HFF-Myc (cell line): ENCODE results near the gene CRY2.

ENCODE experiments used
- DNase-seq: peaks from one replicate; pipeline ENCODE4 v3.0.0-alpha.2; 2011; ENCODE audit warnings: low read depth; ENCODE audit errors: extremely low read depth
- H3K4me3 ChIP-seq: replicated peaks from 2 replicates; pipeline ENCODE4 v1.5.1; 2011; ENCODE audit warnings: low read depth, mild to moderate bottlenecking, control low read depth, low read length
- TF ChIP-seq, protein P1 (sequence below): IDR thresholded peaks from 2 replicates; pipeline ENCODE4 v1.5.1; 2012; ENCODE audit warnings: mild to moderate bottlenecking, low read depth, low read length, control low read depth; ENCODE audit errors: missing control alignments

CRY2 gene

DNA sequence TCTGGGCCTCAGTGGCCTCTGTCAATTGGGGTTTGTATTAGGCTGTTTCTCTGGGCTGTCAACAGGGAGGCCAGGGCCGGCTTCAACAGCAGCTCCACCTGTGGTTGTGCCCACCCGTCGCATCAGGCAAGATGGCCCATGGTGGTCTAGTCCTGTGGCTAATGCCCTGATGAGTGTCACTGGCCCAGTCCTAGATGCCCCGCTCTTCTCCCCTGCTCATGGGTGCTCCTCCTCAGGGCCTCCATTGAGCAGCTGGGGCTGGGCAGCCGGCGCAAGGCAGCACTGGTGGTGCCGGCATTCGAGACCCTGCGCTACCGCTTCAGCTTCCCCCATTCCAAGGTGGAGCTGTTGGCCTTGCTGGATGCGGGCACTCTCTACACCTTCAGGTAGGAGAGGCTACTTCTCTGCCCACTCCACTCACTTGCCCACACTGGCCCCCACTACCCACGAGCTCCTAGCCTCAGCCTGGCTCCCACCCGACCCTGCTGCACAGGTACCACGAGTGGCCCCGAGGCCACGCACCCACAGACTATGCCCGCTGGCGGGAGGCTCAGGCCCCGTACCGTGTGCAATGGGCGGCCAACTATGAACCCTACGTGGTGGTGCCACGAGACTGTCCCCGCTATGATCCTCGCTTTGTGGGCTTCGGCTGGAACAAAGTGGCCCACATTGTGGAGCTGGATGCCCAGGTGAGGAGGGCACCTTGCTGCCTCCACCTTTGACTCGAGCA is 80.6 kb downstream of the CRY2 start:
- TF ChIP-seq, protein P1, sequence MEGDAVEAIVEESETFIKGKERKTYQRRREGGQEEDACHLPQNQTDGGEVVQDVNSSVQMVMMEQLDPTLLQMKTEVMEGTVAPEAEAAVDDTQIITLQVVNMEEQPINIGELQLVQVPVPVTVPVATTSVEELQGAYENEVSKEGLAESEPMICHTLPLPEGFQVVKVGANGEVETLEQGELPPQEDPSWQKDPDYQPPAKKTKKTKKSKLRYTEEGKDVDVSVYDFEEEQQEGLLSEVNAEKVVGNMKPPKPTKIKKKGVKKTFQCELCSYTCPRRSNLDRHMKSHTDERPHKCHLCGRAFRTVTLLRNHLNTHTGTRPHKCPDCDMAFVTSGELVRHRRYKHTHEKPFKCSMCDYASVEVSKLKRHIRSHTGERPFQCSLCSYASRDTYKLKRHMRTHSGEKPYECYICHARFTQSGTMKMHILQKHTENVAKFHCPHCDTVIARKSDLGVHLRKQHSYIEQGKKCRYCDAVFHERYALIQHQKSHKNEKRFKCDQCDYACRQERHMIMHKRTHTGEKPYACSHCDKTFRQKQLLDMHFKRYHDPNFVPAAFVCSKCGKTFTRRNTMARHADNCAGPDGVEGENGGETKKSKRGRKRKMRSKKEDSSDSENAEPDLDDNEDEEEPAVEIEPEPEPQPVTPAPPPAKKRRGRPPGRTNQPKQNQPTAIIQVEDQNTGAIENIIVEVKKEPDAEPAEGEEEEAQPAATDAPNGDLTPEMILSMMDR: no peak
- no peak overlapping the region for H3K4me3 ChIP-seq
- no peak for DNase-seq

DNA sequence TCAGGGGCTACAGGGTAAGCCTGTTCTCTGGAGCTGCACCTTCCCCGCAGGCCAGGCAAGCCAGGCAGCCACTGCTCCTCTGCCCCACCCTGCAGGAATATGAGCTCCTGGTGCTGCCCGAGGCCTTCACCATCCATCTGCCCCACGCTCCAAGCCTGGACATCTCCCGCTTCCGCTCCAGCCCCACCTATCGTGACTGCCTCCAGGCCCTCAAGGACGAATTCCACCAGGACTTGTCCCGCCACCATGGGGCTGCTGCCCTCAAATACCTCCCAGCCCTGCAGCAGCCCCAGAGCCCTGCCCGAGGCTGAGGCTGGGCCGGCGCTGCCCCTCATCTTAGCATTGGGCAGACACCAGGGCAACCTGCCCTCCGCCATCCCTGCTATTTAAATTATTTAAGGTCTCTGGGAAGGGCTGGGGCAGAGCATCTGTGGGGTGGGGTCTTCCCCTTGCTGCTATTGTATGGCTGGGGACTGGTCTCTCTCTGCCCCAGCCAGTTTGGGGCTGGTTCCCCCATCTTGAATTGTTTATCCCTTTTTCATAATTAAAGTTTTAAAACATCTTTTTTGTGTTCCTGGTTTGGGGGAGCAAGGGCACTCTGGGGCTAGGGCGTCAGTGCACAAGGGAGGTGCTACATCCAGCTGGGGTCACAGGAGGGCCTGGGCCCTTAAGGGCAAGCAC is 81.4 kb downstream of the CRY2 start:
- DNase-seq: no peak
- H3K4me3 ChIP-seq: no peak overlapping the region
- TF ChIP-seq, protein P1: no peak

DNA sequence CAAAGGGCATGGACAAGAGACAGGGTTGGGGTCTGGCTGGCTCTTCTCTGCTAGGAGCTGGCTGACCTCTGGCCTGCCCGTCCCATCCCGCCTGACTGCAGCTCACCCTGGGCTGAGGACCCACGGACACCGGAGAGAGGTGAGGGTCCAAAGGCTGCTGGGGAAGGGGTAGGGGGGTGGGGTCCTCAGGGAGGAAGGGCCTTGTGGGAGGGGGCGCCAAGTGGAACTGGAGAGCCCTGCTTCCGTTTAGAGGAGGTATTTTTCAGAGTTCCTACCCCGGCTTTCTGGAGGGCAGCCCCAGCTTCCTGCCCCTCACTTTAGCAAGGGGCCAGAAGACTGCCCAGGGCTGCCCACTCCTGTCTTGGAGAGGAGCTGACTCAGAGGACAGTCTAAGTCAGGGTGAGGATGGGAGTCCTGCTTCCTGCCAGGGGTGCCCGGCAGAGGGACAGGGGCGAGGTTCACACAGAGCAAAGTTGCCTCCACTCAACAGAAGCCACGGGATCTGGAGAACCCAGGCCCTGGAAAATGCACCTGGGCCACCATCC is 82.3 kb downstream of the CRY2 start:
- TF ChIP-seq, protein P1: no peak
- no peak for DNase-seq
- no peak overlapping the region for H3K4me3 ChIP-seq

DNA sequence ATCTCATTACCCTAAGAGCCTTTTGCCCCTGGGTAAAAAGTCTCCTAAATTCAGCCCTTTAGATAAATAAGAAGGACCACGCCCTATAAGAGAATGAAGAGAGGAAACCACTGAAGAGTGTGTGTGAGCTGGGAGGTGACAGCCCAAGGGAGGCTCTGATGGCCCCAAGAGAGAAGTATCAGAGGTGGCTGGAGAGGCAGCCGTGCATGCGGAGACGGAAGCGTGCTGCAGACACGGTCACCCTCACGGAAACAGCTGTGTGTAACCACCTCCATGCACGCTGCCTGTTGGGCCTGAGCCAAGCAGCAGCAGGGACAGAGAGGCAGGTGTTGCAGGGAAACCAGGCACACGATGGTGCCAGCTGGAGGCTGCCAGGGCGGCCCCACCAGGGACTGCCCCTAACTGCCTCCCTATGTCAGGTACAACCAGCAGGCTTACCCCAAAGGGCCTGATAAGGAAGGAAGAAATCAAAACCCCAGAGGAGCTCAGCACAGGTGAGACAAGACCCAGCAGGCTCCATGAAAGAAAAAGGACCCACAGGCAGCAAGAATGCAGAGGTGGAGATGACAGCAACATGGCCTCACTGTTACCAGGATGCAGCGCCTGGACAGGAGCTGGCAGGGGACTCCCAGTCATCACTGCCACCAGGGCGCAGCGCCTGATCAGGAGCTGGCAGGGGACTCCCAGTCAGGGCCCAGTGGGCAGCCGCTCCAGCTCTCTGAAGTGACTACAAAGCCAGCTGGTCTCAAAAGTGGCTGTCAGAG is 82.9 kb downstream of the CRY2 start:
- no peak overlapping the region for H3K4me3 ChIP-seq
- TF ChIP-seq, protein P1: no peak
- DNase-seq: no peak

DNA sequence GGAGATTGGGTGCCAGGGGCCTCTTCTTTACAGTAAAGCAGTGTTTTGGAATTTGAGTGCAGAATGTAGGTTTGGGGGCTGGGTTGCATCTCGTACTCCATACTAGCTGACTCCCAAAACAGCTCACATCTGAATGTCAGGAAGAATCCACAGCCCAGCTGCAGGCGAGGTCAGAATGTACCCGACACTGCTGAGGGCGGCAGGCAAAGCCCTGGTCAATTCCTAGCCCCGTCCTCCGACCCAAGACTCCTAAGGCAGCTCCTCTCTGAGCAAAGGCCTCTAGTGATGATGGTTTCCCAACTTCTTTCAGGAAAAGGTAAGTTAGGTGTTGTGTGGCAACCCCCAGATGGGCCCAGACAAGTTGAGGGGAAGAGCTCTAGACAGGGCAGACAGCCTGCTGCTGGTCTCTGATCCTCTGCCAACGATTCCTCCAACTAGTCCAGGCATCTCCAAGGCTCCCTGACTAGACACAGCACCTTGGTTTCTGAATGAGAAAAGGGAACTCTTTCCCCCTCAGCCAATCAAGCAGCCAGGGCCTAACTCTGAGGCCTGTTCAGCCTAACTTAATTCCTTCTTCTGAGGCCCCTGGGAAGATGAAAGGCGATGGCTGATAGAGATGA is 83.8 kb downstream of the CRY2 start:
- TF ChIP-seq, protein P1: no peak
- DNase-seq: no peak
- no peak overlapping the region for H3K4me3 ChIP-seq

DNA sequence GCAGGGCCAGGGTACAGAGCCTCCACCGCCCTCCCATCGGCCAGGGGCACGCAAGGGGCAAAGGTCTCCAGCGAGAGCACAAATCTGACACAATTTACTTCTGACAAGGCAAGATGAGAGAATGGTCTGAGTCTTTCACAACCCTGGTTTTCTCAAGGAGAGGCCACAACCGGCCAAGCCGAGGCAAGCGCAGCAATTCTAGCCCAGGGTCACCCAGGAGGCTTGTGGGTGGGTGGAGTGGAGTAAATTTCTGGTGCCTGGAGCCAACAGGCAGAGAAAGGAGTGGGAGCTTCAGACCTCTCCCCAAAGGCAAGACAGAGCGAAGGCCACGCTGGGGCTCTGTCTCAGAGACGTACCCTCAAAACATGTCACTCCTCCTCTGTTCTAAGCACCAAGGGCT is 84.5 kb downstream of the CRY2 start:
- no peak overlapping the region for H3K4me3 ChIP-seq
- DNase-seq: no peak
- TF ChIP-seq, protein P1: no peak
